ENCODE measurements around the gene NDUFB10. TPM values are rescaled to one million over a fixed set of nuclear protein-coding genes. Genes with fewer than 3 reads are reported as not detected.

Gene NDUFB10
- total and polyA plus RNA-seq, 10 of the 15 experiments (the other 5 are each of a cell fraction or from before 2014, with no cell fraction given), result 52.2 to 319 (median 130) TPM

DNA sequence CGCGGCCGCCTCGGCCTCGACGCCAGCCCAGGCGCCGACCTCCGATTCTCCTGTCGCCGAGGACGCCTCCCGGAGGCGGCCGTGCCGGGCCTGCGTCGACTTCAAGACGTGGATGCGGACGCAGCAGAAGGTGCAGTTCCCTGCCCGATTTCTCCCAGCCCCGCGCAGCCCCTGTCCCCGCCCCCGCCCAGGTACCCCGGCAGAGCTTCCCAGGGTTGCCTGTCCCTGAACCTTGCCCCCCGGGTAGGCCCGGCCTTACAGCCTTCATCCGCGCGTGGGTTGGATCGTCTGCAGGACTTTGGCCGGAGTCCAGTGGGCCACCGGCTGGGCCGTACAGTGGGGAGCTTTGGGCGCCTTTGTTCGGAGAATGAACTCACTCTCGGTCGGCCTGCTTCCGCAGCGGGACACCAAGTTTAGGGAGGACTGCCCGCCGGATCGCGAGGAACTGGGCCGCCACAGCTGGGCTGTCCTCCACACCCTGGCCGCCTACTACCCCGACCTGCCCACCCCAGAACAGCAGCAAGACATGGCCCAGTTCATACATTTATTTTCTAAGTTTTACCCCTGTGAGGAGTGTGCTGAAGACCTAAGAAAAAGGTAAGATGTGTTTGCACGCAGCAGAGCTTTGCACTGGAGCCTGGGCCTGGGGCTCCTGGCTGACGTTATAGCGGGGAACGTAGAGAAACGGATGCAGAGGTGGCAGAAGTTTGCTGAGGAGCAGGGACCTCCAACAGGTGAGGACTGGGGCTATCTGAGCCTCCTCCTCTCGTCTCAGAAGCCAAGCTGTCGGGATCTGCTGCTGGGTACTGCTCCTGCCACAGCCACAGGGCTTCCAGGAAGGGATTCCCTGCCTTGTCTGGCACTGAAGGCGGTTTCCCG lies 25.2 kb downstream of the NDUFB10 start (continued):
- TF ChIP-seq, protein P1, sequence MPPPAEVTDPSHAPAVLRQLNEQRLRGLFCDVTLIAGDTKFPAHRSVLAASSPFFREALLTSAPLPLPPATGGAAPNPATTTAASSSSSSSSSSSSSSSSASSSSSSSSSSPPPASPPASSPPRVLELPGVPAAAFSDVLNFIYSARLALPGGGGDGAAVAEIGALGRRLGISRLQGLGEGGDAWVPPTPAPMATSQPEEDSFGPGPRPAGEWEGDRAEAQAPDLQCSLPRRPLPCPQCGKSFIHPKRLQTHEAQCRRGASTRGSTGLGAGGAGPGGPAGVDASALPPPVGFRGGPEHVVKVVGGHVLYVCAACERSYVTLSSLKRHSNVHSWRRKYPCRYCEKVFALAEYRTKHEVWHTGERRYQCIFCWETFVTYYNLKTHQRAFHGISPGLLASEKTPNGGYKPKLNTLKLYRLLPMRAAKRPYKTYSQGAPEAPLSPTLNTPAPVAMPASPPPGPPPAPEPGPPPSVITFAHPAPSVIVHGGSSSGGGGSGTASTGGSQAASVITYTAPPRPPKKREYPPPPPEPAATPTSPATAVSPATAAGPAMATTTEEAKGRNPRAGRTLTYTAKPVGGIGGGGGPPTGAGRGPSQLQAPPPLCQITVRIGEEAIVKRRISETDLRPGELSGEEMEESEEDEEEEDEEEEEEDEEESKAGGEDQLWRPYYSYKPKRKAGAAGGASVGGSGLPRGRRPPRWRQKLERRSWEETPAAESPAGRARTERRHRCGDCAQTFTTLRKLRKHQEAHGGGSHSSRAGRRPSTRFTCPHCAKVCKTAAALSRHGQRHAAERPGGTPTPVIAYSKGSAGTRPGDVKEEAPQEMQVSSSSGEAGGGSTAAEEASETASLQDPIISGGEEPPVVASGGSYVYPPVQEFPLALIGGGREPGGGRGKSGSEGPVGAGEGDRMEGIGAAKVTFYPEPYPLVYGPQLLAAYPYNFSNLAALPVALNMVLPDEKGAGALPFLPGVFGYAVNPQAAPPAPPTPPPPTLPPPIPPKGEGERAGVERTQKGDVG (CRISPR knock-in tag; IDR thresholded peaks at IDR 0.05), result no peak
- TF ChIP-seq BACH1 (IDR thresholded peaks at IDR 0.05; ENCODE audit: borderline replicate concordance), result peak; percentile 7; the same call in 1 of the 2 replicates
- no peak for TF ChIP-seq MEF2B (IDR thresholded peaks at IDR 0.05; ENCODE audit: partially characterized antibody, poor library complexity, severe bottlenecking)
- TF ChIP-seq YBX1 (IDR thresholded peaks at IDR 0.05), result no peak
- no peak for TF ChIP-seq NR2C1 (IDR thresholded peaks at IDR 0.05)
- TF ChIP-seq KDM1A (IDR thresholded peaks at IDR 0.05; ENCODE audit: borderline replicate concordance), result no peak
- TF ChIP-seq SIX5 (IDR thresholded peaks at IDR 0.05; ENCODE audit: low read depth, low read length, severe bottlenecking), result no peak
- peak; percentile 52 for TF ChIP-seq HDAC6 (IDR thresholded peaks at IDR 0.05; ENCODE audit: unreplicated experiment)
- TF ChIP-seq, protein P2, sequence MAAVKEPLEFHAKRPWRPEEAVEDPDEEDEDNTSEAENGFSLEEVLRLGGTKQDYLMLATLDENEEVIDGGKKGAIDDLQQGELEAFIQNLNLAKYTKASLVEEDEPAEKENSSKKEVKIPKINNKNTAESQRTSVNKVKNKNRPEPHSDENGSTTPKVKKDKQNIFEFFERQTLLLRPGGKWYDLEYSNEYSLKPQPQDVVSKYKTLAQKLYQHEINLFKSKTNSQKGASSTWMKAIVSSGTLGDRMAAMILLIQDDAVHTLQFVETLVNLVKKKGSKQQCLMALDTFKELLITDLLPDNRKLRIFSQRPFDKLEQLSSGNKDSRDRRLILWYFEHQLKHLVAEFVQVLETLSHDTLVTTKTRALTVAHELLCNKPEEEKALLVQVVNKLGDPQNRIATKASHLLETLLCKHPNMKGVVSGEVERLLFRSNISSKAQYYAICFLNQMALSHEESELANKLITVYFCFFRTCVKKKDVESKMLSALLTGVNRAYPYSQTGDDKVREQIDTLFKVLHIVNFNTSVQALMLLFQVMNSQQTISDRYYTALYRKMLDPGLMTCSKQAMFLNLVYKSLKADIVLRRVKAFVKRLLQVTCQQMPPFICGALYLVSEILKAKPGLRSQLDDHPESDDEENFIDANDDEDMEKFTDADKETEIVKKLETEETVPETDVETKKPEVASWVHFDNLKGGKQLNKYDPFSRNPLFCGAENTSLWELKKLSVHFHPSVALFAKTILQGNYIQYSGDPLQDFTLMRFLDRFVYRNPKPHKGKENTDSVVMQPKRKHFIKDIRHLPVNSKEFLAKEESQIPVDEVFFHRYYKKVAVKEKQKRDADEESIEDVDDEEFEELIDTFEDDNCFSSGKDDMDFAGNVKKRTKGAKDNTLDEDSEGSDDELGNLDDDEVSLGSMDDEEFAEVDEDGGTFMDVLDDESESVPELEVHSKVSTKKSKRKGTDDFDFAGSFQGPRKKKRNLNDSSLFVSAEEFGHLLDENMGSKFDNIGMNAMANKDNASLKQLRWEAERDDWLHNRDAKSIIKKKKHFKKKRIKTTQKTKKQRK (IDR thresholded peaks at IDR 0.05; ENCODE audit: low read depth, low read length), result no peak
- TF ChIP-seq SPI1 (IDR thresholded peaks at IDR 0.05; ENCODE audit: borderline replicate concordance, insufficient read depth, low read depth, low read length), result no peak
- TF ChIP-seq, protein P3, sequence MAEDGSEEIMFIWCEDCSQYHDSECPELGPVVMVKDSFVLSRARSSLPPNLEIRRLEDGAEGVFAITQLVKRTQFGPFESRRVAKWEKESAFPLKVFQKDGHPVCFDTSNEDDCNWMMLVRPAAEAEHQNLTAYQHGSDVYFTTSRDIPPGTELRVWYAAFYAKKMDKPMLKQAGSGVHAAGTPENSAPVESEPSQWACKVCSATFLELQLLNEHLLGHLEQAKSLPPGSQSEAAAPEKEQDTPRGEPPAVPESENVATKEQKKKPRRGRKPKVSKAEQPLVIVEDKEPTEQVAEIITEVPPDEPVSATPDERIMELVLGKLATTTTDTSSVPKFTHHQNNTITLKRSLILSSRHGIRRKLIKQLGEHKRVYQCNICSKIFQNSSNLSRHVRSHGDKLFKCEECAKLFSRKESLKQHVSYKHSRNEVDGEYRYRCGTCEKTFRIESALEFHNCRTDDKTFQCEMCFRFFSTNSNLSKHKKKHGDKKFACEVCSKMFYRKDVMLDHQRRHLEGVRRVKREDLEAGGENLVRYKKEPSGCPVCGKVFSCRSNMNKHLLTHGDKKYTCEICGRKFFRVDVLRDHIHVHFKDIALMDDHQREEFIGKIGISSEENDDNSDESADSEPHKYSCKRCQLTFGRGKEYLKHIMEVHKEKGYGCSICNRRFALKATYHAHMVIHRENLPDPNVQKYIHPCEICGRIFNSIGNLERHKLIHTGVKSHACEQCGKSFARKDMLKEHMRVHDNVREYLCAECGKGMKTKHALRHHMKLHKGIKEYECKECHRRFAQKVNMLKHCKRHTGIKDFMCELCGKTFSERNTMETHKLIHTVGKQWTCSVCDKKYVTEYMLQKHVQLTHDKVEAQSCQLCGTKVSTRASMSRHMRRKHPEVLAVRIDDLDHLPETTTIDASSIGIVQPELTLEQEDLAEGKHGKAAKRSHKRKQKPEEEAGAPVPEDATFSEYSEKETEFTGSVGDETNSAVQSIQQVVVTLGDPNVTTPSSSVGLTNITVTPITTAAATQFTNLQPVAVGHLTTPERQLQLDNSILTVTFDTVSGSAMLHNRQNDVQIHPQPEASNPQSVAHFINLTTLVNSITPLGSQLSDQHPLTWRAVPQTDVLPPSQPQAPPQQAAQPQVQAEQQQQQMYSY (CRISPR knock-in tag; IDR thresholded peaks at IDR 0.05), result no peak
- TF ChIP-seq LARP7 (IDR thresholded peaks at IDR 0.05), result 0 out of 2 replicates have a peak, but pooled peaks have one; percentile 8

Data from GM12878 (cell line).